ENCODE data around the gene ADGRG6. TPM values are rescaled to one million over a fixed set of nuclear protein-coding genes. Genes with fewer than 3 reads are reported as not detected.

Gene ADGRG6
- total and polyA plus RNA-seq, 10 of the 15 experiments (the other 5 are each of a cell fraction or from before 2014, with no cell fraction given) = 0.01 to 0.24 (median 0.13) TPM; not detected in 7

- H3K27me3 ChIP-seq (replicated peaks in 1 of 2; ENCODE audit: control insufficient read depth in 2 of 2, insufficient read depth in 2 of 2, low read length in 1 of 2) = no peaks in the 10 kb centered on the region
- WGBS (ENCODE audit: insufficient coverage, insufficient replicate concordance, low lambda C conversion rate, missing lambda C conversion rate) = 25% methylated on average over 5 of the region's 5 CpGs
- H3K4me1 ChIP-seq (ENCODE audit: control insufficient read depth, insufficient read depth, low read length) = no peaks in the 10 kb centered on the region
- intact Hi-C loops (cut with micrococcal nuclease; ENCODE audit: unreplicated experiment) (no loop called here), in situ Hi-C loops (cut with MboI) (no loop called here)
- no peak for FAIRE-seq
- ChIA-PET RAD21 (ENCODE audit: unreplicated experiment) (no interaction called here), CTCF (no interaction called here), SMC1A (ENCODE audit: uncharacterized antibody, unreplicated experiment) (interaction anchor here (1.4 kb wide), 1 partner anchor 11 kb away, joined by 4 read pairs; no protein-coding TSS in a partner anchor), POLR2A (no interaction called here)
- H3K27ac ChIP-seq (ENCODE audit: control insufficient read depth, insufficient read depth) = no peak overlapping the region
- H3K9me3 ChIP-seq (replicated peaks; ENCODE audit: control insufficient read depth, insufficient read depth, low read length) = no peaks in the 10 kb centered on the region
- H3K79me2 ChIP-seq (ENCODE audit: control insufficient read depth, insufficient read depth, low read length) = no peaks in the 10 kb centered on the region
- BruUV-seq (replicated peaks) = no TSS peak
- H3K4me3 ChIP-seq = no peak overlapping the region
- no peak for ATAC-seq
- DNase-seq (ENCODE audit: low read depth, low spot score) = no peak
- H4K20me1 ChIP-seq (ENCODE audit: control insufficient read depth, insufficient read depth) = no peaks in the 10 kb centered on the region
- H3K36me3 ChIP-seq (ENCODE audit: control insufficient read depth in 2 of 2, insufficient read depth in 2 of 2, low read length in 1 of 2) = no peaks in the 10 kb centered on the region
- TF ChIP-seq EP300 (IDR thresholded peaks at IDR 0.05; ENCODE audit: borderline replicate concordance in 1 of 2, control insufficient read depth in 1 of 2, low read depth in 2 of 2, low read length in 2 of 2) (no peak), IKZF1 (conservative IDR thresholded peaks at IDR 0.05) (no peak), ASH2L (IDR thresholded peaks at IDR 0.05; ENCODE audit: borderline replicate concordance, low read depth) (no peak), RAD21 (IDR thresholded peaks at IDR 0.05; ENCODE audit: insufficient read depth, low read depth, low read length) (no peak), ATF7 (IDR thresholded peaks at IDR 0.05; ENCODE audit: low read depth) (no peak), BHLHE40 (IDR thresholded peaks at IDR 0.05; ENCODE audit: borderline replicate concordance in 1 of 2, low read depth in 2 of 2, low read length in 1 of 2) (no peak), CTCF (IDR thresholded peaks at IDR 0.05 in 2 of 3, conservative IDR thresholded peaks at IDR 0.05 in 1 of 3; ENCODE audit: control insufficient read depth in 2 of 3, extremely low read depth in 1 of 3, insufficient read depth in 1 of 3, low read depth in 3 of 3, low read length in 3 of 3) (no peak), SREBF1 (IDR thresholded peaks at IDR 0.05; ENCODE audit: low read length) (no peak), USF2 (IDR thresholded peaks at IDR 0.05; ENCODE audit: borderline replicate concordance, low read depth, low read length) (no peak), BRCA1 (IDR thresholded peaks at IDR 0.05; ENCODE audit: low read depth, low read length) (no peak), FOXK2 (IDR thresholded peaks at IDR 0.05) (no peak), LARP7 (IDR thresholded peaks at IDR 0.05) (no peak), TCF3 (IDR thresholded peaks at IDR 0.05; ENCODE audit: borderline replicate concordance, insufficient read depth, low read depth, low read length) (no peak), MEF2A (IDR thresholded peaks at IDR 0.05; ENCODE audit: insufficient read depth, low read depth, low read length) (no peak), TBL1XR1 (IDR thresholded peaks at IDR 0.05; ENCODE audit: low read depth, low read length) (no peak), TARDBP (IDR thresholded peaks at IDR 0.05; ENCODE audit: borderline replicate concordance) (no peak), FOS (IDR thresholded peaks at IDR 0.05; ENCODE audit: borderline replicate concordance, extremely low read depth, insufficient read length) (no peak), SUPT20H (IDR thresholded peaks at IDR 0.05; ENCODE audit: borderline replicate concordance, control insufficient read depth, low read depth, low read length) (no peak)
- H2AFZ ChIP-seq (ENCODE audit: control insufficient read depth, low read depth, low read length) = no peak overlapping the region
- H3K9ac ChIP-seq (ENCODE audit: control insufficient read depth, insufficient read depth, low read length) = no peak overlapping the region
- H3K4me2 ChIP-seq (ENCODE audit: control insufficient read depth, insufficient read depth) = no peak overlapping the region
Observed at GRCh38 chr6:142279350-142280180, 22.2 kb upstream of the ADGRG6 start.
